ENCODE data around the gene GAPDHS.

GAPDHS gene

GRCh38 chr19:35511337-35511736, 21.9 kb upstream of the GAPDHS start:
- no peak for DNase-seq (ENCODE audit: low read depth)

DNA sequence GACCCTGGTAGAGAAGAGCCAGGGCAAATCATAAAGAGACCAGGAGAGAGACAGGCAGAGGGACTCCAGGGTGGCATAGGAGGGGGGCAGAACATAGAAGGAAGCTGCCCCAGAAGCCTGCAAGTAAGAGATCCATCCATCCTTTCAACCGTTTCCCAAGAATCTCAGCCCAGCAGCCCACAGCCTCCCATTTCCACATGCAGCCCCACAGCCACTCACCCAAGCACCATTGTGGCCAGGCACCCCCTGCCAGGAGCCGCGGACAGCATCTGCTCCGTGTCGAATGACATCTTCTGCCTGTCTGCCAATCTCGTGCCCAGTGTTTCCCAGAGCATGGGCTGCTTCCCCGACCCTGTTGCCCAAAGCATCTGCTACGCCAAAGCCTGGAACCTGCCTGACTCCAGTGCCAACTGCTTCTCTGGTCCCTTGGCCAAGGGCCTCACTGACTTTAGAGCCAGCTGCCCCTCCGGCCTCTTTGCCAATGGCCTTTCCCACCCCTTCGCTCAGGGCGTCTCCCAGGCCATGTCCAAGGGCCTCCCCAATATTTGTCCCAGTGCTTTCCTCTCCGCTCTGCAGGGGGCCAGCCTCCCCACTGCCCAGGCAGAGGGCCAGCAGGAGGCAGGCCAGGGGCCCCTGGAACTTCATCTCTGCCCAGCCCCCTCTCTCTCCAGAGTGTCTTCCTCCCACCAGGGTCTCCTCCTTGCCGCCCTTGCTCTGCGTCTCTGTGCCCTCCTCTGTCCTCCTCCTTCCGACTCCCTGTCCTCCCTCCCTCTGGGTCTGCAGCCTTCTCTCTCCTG, 20.2 kb upstream of the GAPDHS start:
- DNase-seq (ENCODE audit: low read depth), result no peak

DNA sequence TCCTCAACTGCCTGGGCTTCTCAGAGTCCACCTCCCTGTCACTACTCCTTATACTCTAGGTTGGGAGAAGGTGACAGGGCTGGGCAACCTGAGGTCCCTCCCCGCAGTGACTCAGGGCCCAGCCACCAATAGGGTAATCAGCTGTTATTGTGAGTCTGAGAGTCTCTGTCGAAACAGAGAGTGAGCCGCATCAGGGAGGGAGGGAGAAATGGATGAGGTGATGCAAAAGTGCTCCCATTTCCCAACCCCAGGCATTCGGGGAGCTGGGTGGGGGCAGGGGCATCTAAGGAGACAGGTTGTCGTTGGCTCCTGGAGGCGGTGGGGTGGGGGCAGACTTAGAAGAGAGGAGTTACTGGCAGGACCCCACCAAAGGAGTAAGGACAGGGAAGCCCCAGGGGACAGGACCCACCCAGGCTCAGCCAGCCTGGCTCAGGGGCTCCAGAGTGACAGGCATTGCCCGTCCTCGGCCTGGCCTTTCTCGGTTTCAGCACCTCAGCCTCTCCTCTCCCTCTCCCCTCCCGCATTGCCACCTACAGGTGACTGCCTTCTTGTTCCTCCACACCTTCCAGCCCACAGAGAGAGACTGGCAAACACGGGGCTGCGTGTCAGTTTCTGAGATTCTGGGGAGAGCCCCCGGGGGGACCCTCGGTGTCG, 19.5 kb upstream of the GAPDHS start, which contains the start of gene DMKN:
Gene DMKN (minus strand): TSS at position 22 of the 654 bp plus-strand sequence. CDS start 174 bp downstream, outside the sequence.
- DNase-seq (ENCODE audit: low read depth), result no peak

- no peak for DNase-seq (ENCODE audit: low read depth)
These were observed 18.9 kb upstream of the GAPDHS start for GRCh38 chr19:35514282-35514809.

DNA sequence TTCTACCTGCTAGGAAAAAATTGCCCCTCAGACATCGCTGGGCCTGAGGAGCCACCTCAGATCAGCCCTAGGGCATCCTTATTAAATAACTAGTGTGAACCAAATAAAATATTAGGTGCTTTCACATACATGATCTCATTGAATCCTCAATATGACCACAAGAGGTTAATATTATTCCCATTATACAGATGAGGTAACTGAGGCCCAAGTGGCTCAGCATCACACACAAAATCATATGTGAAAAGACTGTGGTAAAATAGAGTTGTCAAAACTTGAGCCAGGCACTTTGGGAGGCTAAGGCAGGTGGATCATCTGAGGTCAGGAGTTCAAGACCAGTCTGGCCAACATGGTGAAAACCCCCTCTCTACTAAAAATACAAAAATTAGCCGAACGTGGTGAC, 16.9 kb upstream of the GAPDHS start:
- DNase-seq (ENCODE audit: low read depth), result no peak

- DNase-seq (ENCODE audit: low read depth), result no peak
These were observed 15.9 kb upstream of the GAPDHS start for GRCh38 chr19:35517342-35517741.

DNA sequence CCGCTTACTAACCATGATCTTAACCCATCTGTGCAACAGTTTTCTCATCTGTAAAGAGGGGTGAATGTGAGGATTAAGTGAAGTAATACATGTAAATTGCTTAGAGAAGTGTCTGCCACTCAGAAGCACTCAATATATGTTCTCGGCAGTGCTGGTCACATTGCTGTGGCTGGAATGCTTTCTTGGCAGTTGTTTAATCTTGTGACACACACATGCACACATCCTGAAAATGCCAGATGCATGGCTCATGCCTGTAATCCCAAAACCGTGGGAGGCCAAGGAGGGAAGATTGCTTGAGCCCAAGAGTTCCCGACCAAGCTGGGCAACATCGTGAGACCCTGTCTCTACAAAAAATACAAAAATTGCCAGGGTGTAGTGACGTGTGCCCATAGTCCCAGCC, 14.9 kb upstream of the GAPDHS start:
- DNase-seq (ENCODE audit: low read depth), result no peak

DNA sequence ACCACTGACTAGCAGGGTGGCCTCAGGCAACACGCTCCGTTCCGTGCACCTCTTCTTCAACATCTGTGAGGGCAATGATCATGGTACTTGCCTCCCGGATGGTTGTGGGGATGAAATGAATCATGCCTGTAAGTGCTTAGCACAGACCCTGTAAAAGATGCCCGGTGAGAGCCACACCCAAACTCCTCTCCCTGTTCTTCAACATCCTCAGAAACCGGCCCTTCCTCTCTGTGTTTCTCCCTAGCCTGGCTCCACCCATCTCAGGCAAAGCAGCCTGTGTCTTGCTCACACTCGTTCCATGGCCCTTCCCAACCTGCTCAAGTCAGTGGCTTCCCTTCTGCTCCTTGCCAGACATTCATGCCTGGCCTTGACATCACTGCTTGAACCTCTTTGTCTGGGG, 14.0 kb upstream of the GAPDHS start:
- no peak for DNase-seq (ENCODE audit: low read depth)

DNA sequence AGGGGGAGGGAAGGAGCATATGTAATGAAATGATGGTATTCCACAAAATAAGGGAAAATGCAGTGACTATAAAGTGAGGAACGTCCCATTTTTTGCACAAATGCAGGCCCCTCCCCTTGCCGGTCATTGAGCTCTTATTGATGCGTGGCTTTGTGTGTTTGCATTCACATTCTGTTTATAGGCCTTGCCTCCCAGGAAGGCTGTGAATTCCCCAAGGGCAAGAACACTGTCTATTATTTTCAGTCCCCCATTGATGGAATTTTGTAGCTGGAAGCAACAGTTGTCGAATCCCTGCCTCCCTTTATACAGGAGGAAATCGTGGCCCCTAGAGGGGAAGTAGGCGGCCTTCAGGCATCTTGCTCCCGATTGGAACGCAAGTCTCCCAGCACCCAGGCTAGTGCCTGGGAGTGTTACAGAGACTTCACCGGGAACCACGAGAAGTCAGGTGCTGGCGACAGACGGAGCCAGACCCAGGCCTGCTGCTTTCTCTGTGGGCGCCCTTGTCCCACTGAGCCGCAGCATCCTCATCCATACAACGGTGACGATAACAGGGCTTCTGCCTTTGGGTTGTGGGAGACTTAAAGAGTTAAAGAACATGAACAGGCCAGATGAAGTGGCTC, 12.0 kb upstream of the GAPDHS start:
- no peak for DNase-seq (ENCODE audit: low read depth)

GRCh38 chr19:35522745-35523327, 10.4 kb upstream of the GAPDHS start:
- DNase-seq (ENCODE audit: low read depth), result no peak

- DNase-seq (ENCODE audit: low read depth), result no peak
These were observed 8.9 kb upstream of the GAPDHS start for GRCh38 chr19:35524181-35524837.

DNA sequence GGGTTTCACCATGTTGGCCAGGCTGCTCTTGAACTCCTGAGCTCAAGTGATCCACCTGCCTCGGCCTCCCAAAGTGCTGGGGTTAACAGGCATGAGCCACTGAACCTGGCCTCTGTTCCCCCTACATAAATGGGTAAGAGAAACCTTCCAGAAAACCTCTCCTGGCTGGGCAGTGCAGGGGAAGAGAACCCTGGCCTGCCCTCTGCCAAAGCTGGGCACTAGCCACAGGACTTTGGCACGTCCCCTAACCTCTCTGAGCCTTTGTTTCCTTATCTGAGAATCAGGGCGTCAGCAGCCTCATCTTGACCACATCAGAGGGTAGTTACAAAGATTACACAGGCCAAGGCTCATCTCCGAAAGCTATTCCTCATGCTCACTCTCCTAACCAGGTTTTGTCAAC, 7.4 kb upstream of the GAPDHS start:
- DNase-seq (ENCODE audit: low read depth), result no peak

DNA sequence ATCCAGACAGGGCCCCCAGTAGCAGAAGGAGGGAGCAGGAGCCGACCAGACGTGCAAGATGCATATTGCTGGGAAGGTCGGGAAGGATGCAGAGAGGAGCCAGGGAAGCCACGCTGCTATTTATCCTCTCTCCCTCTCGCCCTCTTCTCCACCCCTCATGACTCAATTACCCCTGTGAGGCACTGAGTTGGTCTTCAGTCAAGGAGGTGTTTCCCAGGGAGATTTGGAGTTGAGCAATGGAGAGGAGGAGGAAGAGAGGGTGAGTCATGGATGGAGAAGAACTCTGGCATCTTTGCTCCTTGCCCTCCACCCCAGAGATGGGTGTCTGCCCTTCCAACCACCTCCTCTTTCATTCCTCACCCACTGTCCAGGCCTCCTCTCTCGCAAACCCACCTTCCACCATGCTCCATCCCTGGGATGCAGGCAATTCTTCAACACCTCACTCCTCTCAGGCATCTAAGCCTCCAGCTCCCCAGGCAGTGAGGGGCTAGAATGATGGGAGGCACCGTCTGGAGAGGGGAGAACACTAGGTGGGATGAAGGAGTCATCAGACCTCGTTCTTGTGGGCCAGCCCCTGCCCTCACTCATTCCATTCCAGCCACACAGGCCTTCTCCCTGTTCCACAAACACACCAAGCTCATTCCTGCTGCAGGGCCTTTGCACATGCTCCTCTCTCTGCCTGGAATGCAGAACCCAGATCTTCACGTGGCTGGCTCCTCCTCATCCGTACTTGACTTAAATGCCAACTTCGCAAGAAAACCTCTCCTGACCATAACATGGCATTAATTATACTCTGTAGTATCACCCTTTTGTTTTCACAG, 4.8 kb upstream of the GAPDHS start, which contains the start of gene SBSN:
Gene SBSN (minus strand): TSS at position 94 of the 821 bp plus-strand sequence. CDS start 30 bp downstream, at position 64.
- DNase-seq (ENCODE audit: low read depth), result no peak

- DNase-seq (ENCODE audit: low read depth), result no peak
These were observed 3.7 kb upstream of the GAPDHS start for GRCh38 chr19:35529241-35530218.

DNA sequence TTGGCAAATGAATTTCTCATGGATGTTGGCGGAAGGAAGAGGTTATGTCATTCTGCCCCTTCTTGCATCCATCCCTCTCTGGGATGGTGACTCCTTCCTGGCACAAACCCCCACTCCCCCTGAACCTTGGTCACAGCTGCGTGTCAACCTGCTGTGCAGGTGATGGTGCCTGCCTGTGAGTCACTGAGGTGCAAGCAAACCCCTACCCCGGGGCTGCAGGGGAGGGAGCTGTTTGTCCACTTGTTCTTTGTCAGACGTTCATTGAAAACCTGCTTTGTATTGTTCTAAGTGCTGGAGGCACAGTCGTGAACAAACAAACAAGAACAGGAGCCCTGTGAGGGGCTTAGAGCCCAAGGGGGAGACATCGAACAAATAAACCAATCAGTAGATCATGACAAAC, 2.0 kb upstream of the GAPDHS start:
- no peak for DNase-seq (ENCODE audit: low read depth)

- peak; percentile 22 for DNase-seq (ENCODE audit: low read depth)
These were observed 651 bp downstream of the GAPDHS start for GRCh38 chr19:35533822-35534392.

DNA sequence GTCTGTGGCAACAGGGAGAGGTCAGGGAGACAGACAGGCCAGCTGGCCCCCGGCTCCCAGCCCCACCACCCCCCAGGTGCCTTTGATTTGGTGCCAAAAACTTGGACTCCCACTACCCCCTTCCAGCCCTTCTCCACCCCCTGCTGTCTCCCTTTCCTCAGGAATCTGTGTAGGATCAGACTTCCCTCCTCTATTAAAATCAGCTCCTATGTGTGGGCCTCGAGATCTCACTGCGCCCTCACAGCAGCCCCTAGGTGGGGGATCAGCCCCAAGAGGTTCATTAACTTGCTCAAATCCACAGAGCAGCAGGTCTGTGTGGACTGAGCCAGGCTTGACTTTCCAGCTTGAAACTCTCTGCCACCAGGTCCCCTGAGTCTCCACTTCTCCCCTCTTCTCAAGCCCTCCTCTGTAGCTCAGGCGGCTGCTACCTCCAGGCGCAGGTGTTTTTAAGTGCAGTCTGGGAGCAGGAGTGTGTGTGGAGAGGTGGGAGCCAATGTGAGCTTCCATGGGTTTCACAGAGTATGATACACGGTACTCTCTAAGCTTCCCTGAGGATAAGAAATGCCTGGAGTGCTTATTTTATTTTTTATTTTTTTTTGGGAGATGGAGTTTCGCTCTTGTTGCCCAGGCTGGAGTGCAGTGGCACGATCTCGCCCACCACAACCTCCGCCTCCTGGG, 1.7 kb downstream of the GAPDHS start:
- DNase-seq (ENCODE audit: low read depth), result no peak

- no peak for DNase-seq (ENCODE audit: low read depth)
These were observed 6.1 kb downstream of the GAPDHS start for GRCh38 chr19:35539314-35539713.

DNA sequence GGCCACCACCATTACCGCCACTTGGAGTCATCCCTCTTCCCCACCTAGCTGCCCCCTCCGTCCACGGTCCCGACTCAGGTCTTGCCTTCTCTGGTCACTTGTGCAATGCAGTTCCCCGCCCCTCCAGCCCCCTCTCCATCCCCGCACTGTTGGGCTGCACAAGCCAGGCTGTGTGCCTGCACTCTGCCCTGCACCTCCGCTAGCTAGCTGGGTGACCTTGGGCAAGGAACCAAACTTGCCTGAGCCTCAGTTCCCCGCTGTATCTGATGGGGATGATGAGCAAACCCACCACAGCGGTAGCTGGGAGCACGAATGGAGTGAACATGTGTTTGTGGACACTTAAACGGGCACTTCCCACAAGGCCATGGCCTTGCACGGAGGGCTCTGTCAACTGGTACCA, 6.6 kb downstream of the GAPDHS start:
- no peak for DNase-seq (ENCODE audit: low read depth)
